Hypothalamus (tissue), 51 donors: ENCODE measurements around the gene C11orf98.

Experiments used
- DNase-seq, 51 donors: peaks; one replicate each; lab custom pipeline; 2025; lab: John Stamatoyannopoulos, UW

The C11orf98 gene

GRCh38 chr11:62615521-62615920 lies 49.5 kb downstream of the C11orf98 start:
- DNase-seq = no peak

- peak in 3 of 51 donors; percentile 31 to 50 (median 37) for DNase-seq
Observed at GRCh38 chr11:62614275-62614674, 50.7 kb downstream of the C11orf98 start.

- DNase-seq = peak in 27 of 51 donors; percentile 36 to 84 (median 65)
Observed at GRCh38 chr11:62613291-62613778, 51.7 kb downstream of the C11orf98 start.
